ENCODE measurements around the gene NRM.
"Not testable (repeated sequence)": the region's sequence is repeated elsewhere in the genome, so short reads cannot be mapped to it uniquely, and the experiment has no call there.

Gene NRM

GRCh38 chr6:30720738-30721197, 30.0 kb upstream of the NRM start:
- Histone ChIP-seq H3K27me3 (replicated peaks in 2 of 5; ENCODE audit: control insufficient read depth in 4 of 5, insufficient read depth in 5 of 5, low read length in 4 of 5) (no peaks in the 10 kb centered on the region), H3K9me3 (ENCODE audit: control extremely low read depth in 1 of 5, control insufficient read depth in 4 of 5, insufficient read depth in 2 of 5, low read depth in 1 of 5, low read length in 4 of 5) (no peaks in the 10 kb centered on the region), H3K27ac (ENCODE audit: insufficient read depth in 1 of 2, low read depth in 1 of 2, low read length in 2 of 2, poor library complexity in 1 of 2, severe bottlenecking in 2 of 2) (peak overlapping the region; percentile 79 to 93), H3K4me3 (ENCODE audit: control insufficient read depth in 1 of 7, extremely low read depth in 1 of 7, insufficient read depth in 4 of 7, low read depth in 2 of 7, low read length in 6 of 7) (peak overlapping the region; percentile 73 to 100 (median 99)), H3K4me1 (ENCODE audit: control extremely low read depth in 1 of 4, control insufficient read depth in 4 of 4, insufficient read depth in 4 of 4, low read length in 3 of 4) (peaks cover 19 to 61% (median 48%) of the 10 kb centered on the region in 4 experiments), H3K36me3 (ENCODE audit: control insufficient read depth in 4 of 4, insufficient read depth in 4 of 4, low read length in 3 of 4) (peaks cover 6 to 41% (median 29%) of the 10 kb centered on the region in 4 experiments)
- ChIA-PET CTCF (interaction anchor here (0.9 to 30.1 kb wide), 9 partner anchors 9 to 238 kb away, joined by 3 to 622 read pairs (median 17); partner anchors contain the start of genes DHX16 and FLOT1), POLR2A (interaction anchor here (0.6 to 5.4 kb wide), 7 partner anchors 11 to 189 kb away, joined by 3 to 56 read pairs (median 3); partner anchors contain the start of genes GNL1 and PRR3)
- WGBS (ENCODE audit: insufficient coverage) = 0% methylated on average over 29 of the region's 29 CpGs
- peak; percentile 42 to 77 (median 71) for DNase-seq

GRCh38 chr6:30719791-30720737, 29.3 kb upstream of the NRM start, which contains the start of gene TUBB:
TUBB (plus strand) TSS chr6:30720352; CDS start chr6:30720507, 155 bp downstream.
- CTCF ChIA-PET = interaction anchor here (0.9 to 30.1 kb wide), 4 partner anchors 11 to 105 kb away, joined by 3 to 622 read pairs (median 4); partner anchors contain the start of gene DHX16
- H3K4me1 ChIP-seq (ENCODE audit: control extremely low read depth in 1 of 4, control insufficient read depth in 4 of 4, insufficient read depth in 4 of 4, low read length in 3 of 4) = peaks cover 19 to 63% (median 47%) of the 10 kb centered on the region in 4 experiments
- H3K27me3 ChIP-seq (replicated peaks in 2 of 5; ENCODE audit: control insufficient read depth in 4 of 5, insufficient read depth in 5 of 5, low read length in 4 of 5) = no peaks in the 10 kb centered on the region
- POLR2A ChIA-PET = interaction anchor here (0.6 to 5.4 kb wide), 7 partner anchors 10 to 188 kb away, joined by 3 to 56 read pairs (median 3); partner anchors contain the start of genes GNL1 and PRR3
- H3K27ac ChIP-seq (ENCODE audit: insufficient read depth in 1 of 2, low read depth in 1 of 2, low read length in 2 of 2, poor library complexity in 1 of 2, severe bottlenecking in 2 of 2) = peak within 1 kb of the TSS; percentile 79 to 93
- H3K4me3 ChIP-seq (ENCODE audit: control insufficient read depth in 1 of 7, extremely low read depth in 1 of 7, insufficient read depth in 4 of 7, low read depth in 2 of 7, low read length in 6 of 7) = peak within 1 kb of the TSS; percentile 73 to 100 (median 99)
- H3K9me3 ChIP-seq (ENCODE audit: control extremely low read depth in 1 of 5, control insufficient read depth in 4 of 5, insufficient read depth in 2 of 5, low read depth in 1 of 5, low read length in 4 of 5) = no peaks in the 10 kb centered on the region
- DNase-seq = peak; percentile 97 to 99 (median 98)
- peaks cover 5 to 35% (median 25%) of the 10 kb centered on the region in 4 experiments for H3K36me3 ChIP-seq (ENCODE audit: control insufficient read depth in 4 of 4, insufficient read depth in 4 of 4, low read length in 3 of 4)
- WGBS (ENCODE audit: insufficient coverage) = 0% methylated on average over 30 of the region's 38 CpGs

GRCh38 chr6:30719356-30719755, 28.6 kb upstream of the NRM start:
- Histone ChIP-seq H3K27ac (ENCODE audit: insufficient read depth in 1 of 2, low read depth in 1 of 2, low read length in 2 of 2, poor library complexity in 1 of 2, severe bottlenecking in 2 of 2) (peak overlapping the region; percentile 43 to 93), H3K9me3 (ENCODE audit: control extremely low read depth in 1 of 5, control insufficient read depth in 4 of 5, insufficient read depth in 2 of 5, low read depth in 1 of 5, low read length in 4 of 5) (no peaks in the 10 kb centered on the region), H3K4me3 (ENCODE audit: control insufficient read depth in 1 of 7, extremely low read depth in 1 of 7, insufficient read depth in 4 of 7, low read depth in 2 of 7, low read length in 6 of 7) (peak overlapping the region; percentile 21 to 100 (median 95)), H3K4me1 (ENCODE audit: control extremely low read depth in 1 of 4, control insufficient read depth in 4 of 4, insufficient read depth in 4 of 4, low read length in 3 of 4) (peaks cover 19 to 60% (median 45%) of the 10 kb centered on the region in 4 experiments), H3K27me3 (replicated peaks in 2 of 5; ENCODE audit: control insufficient read depth in 4 of 5, insufficient read depth in 5 of 5, low read length in 4 of 5) (no peaks in the 10 kb centered on the region), H3K36me3 (ENCODE audit: control insufficient read depth in 4 of 4, insufficient read depth in 4 of 4, low read length in 3 of 4) (peaks cover 5 to 32% (median 19%) of the 10 kb centered on the region in 4 experiments)
- 36% methylated on average over 8 of the region's 8 CpGs for WGBS (ENCODE audit: insufficient coverage)
- no peak for DNase-seq
- CTCF ChIA-PET = interaction anchor here (1.1 to 30.1 kb wide), 5 partner anchors 10 to 93 kb away, joined by 3 to 622 read pairs (median 3); partner anchors contain the start of genes ATAT1 and DHX16
- POLR2A ChIA-PET = interaction anchor here (0.6 to 5.4 kb wide), 3 partner anchors 11 to 37 kb away, joined by 3 to 56 read pairs (median 3); no protein-coding TSS in a partner anchor

- H3K4me3 ChIP-seq (ENCODE audit: control insufficient read depth in 1 of 7, extremely low read depth in 1 of 7, insufficient read depth in 4 of 7, low read depth in 2 of 7, low read length in 6 of 7) = peak overlapping the region in 6 of 7 experiments; percentile 74 to 94 (median 84)
- DNase-seq; H3K9me3 ChIP-seq (ENCODE audit: control extremely low read depth in 1 of 5, control insufficient read depth in 4 of 5, insufficient read depth in 2 of 5, low read depth in 1 of 5, low read length in 4 of 5); H3K27me3 ChIP-seq (replicated peaks in 2 of 5; ENCODE audit: control insufficient read depth in 4 of 5, insufficient read depth in 5 of 5, low read length in 4 of 5): not testable (repeated sequence)
- ChIA-PET CTCF (interaction anchor here (1.1 to 30.1 kb wide), 11 partner anchors 8 to 235 kb away, joined by 3 to 622 read pairs (median 3); partner anchors contain the start of genes ATAT1, DHX16 and NRM), POLR2A (interaction anchor here (0.6 to 5.4 kb wide), 7 partner anchors 17 to 39 kb away, joined by 3 to 56 read pairs (median 4); no protein-coding TSS in a partner anchor)
- peak overlapping the region; percentile 54 to 86 for H3K27ac ChIP-seq (ENCODE audit: insufficient read depth in 1 of 2, low read depth in 1 of 2, low read length in 2 of 2, poor library complexity in 1 of 2, severe bottlenecking in 2 of 2)
- WGBS (ENCODE audit: insufficient coverage) = 84% methylated on average over 20 of the region's 37 CpGs
- peaks cover 19 to 51% (median 40%) of the 10 kb centered on the region in 4 experiments for H3K4me1 ChIP-seq (ENCODE audit: control extremely low read depth in 1 of 4, control insufficient read depth in 4 of 4, insufficient read depth in 4 of 4, low read length in 3 of 4)
- H3K36me3 ChIP-seq (ENCODE audit: control insufficient read depth in 4 of 4, insufficient read depth in 4 of 4, low read length in 3 of 4) = peaks cover 5 to 31% (median 17%) of the 10 kb centered on the region in 4 experiments
Measured at GRCh38 chr6:30717845-30718720, 27.3 kb upstream of the NRM start.

GRCh38 chr6:30717129-30717844, 26.5 kb upstream of the NRM start, which contains the start of gene MDC1:
MDC1 (minus strand) TSS chr6:30717281; CDS start chr6:30715175, 2,106 bp downstream.
- peak within 1 kb of the TSS; percentile 64 to 94 (median 84) for H3K4me3 ChIP-seq (ENCODE audit: control insufficient read depth in 1 of 7, extremely low read depth in 1 of 7, insufficient read depth in 4 of 7, low read depth in 2 of 7, low read length in 6 of 7)

More at GRCh38 chr6:30717129-30717844, 26.5 kb upstream of the NRM start, which contains the start of gene MDC1:
- CTCF ChIA-PET = interaction anchor here (0.6 to 30.1 kb wide), 8 partner anchors 9 to 40 kb away, joined by 3 to 622 read pairs (median 4); partner anchors contain the start of genes DHX16 and NRM
- no peaks in the 10 kb centered on the region for H3K27me3 ChIP-seq (replicated peaks in 2 of 5; ENCODE audit: control insufficient read depth in 4 of 5, insufficient read depth in 5 of 5, low read length in 4 of 5)
- peaks cover 18 to 48% (median 33%) of the 10 kb centered on the region in 4 experiments for H3K4me1 ChIP-seq (ENCODE audit: control extremely low read depth in 1 of 4, control insufficient read depth in 4 of 4, insufficient read depth in 4 of 4, low read length in 3 of 4)
- peaks cover 4 to 31% (median 19%) of the 10 kb centered on the region in 4 experiments for H3K36me3 ChIP-seq (ENCODE audit: control insufficient read depth in 4 of 4, insufficient read depth in 4 of 4, low read length in 3 of 4)
- 0% methylated on average over 41 of the region's 48 CpGs for WGBS (ENCODE audit: insufficient coverage)
- DNase-seq = peak; percentile 100
- POLR2A ChIA-PET = interaction anchor here (0.6 to 1.2 kb wide), 7 partner anchors 13 to 38 kb away, joined by 3 to 15 read pairs (median 4); no protein-coding TSS in a partner anchor
- peak within 1 kb of the TSS; percentile 86 to 94 for H3K27ac ChIP-seq (ENCODE audit: insufficient read depth in 1 of 2, low read depth in 1 of 2, low read length in 2 of 2, poor library complexity in 1 of 2, severe bottlenecking in 2 of 2)
- H3K9me3 ChIP-seq (ENCODE audit: control extremely low read depth in 1 of 5, control insufficient read depth in 4 of 5, insufficient read depth in 2 of 5, low read depth in 1 of 5, low read length in 4 of 5) = no peaks in the 10 kb centered on the region
